AG10803 (cell line): Measurements from ENCODE around the gene CMIP.

Experiments used
- DNase-seq: peaks from one replicate; pipeline ENCODE4 v3.0.0; 2010; ENCODE audit warnings: low read depth
- H3K4me3 ChIP-seq: 2 replicates; pipeline ENCODE4 v1.5.1; 2011; ENCODE audit warnings: mild to moderate bottlenecking, low read length, control low read depth
- CTCF ChIP-seq: conservative IDR thresholded peaks from 2 replicates; pipeline ENCODE4 v1.5.1; 2011; ENCODE audit warnings: mild to moderate bottlenecking, low read length, control low read depth, inconsistent platforms

The CMIP gene

GRCh38 chr16:81705261-81705660 is 260.7 kb downstream of the CMIP start:
- H3K4me3 ChIP-seq = no peak overlapping the region
- no peak for DNase-seq
- no peak for TF ChIP-seq CTCF

GRCh38 chr16:81706327-81707295 is 262.0 kb downstream of the CMIP start:
- TF ChIP-seq CTCF = no peak
- DNase-seq = no peak
- no peak overlapping the region for H3K4me3 ChIP-seq

GRCh38 chr16:81707411-81708265 is 263.0 kb downstream of the CMIP start:
- no peak for TF ChIP-seq CTCF
- no peak overlapping the region for H3K4me3 ChIP-seq
- peak; percentile 59 for DNase-seq

- DNase-seq = no peak
- no peak overlapping the region for H3K4me3 ChIP-seq
- TF ChIP-seq CTCF = no peak
These were observed 263.8 kb downstream of the CMIP start for GRCh38 chr16:81708266-81709015.

- no peak overlapping the region for H3K4me3 ChIP-seq
- TF ChIP-seq CTCF = no peak
- no peak for DNase-seq
These were observed 264.6 kb downstream of the CMIP start for GRCh38 chr16:81709016-81709900.

GRCh38 chr16:81710044-81710443 is 265.4 kb downstream of the CMIP start:
- DNase-seq = no peak
- TF ChIP-seq CTCF = no peak
- H3K4me3 ChIP-seq = no peak overlapping the region
